ENCODE results near the gene WDR33. TPM values are rescaled to one million over a fixed set of nuclear protein-coding genes. Genes with fewer than 3 reads are reported as not detected.
A peak's percentile ranks its signal among the peaks of the same experiment; 100 is the strongest.

WDR33 gene
- total RNA-seq, 2 donors from 2014 or later, result 16.1 to 16.8 TPM

DNA sequence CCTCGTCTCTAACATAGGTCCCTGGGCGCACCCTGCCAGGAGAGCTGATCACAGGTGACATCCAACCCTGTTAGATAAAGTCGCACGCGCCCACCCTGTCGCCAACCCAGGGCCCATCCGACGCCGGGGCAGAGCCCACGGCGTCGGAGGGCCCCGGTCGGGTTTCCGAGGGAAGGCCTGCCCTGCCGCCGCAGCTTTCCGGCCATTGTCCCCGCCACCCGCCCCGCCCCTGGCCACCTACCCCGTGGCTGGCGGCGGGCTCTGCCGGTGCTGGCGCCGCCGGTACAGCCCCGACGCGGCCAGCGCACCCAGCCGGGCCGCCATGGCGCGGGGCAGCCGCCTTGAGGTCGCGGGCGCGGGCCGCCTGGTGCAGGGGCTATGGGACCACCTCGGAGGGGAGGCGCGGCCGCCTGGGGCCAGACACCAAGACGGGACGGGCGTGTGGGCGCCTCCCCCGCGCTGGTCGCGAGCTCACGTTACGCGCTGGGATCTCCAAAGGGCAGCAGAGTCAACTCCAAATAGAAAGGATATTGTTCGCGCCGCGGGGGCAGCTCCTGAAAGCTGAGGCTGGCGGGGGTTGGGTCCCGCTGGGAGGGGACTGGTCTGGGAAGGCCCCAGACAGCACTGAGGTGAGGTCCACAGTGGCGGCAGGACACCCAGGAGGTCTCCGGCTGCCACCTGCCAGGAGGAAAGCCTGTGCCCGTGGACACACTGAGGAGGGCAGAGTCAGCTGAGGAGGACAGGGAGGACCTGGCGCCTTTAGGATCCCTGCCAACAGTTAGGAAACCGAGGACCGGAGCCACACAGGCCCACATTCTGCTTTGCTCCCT lies 146.7 kb downstream of the WDR33 start:
- H3K4me1 ChIP-seq, result peaks cover 0 to 88% of the 10 kb centered on the region in 2 donors
- peak overlapping the region; percentile 82 to 88 for H3K27ac ChIP-seq
- TF ChIP-seq, protein P1, sequence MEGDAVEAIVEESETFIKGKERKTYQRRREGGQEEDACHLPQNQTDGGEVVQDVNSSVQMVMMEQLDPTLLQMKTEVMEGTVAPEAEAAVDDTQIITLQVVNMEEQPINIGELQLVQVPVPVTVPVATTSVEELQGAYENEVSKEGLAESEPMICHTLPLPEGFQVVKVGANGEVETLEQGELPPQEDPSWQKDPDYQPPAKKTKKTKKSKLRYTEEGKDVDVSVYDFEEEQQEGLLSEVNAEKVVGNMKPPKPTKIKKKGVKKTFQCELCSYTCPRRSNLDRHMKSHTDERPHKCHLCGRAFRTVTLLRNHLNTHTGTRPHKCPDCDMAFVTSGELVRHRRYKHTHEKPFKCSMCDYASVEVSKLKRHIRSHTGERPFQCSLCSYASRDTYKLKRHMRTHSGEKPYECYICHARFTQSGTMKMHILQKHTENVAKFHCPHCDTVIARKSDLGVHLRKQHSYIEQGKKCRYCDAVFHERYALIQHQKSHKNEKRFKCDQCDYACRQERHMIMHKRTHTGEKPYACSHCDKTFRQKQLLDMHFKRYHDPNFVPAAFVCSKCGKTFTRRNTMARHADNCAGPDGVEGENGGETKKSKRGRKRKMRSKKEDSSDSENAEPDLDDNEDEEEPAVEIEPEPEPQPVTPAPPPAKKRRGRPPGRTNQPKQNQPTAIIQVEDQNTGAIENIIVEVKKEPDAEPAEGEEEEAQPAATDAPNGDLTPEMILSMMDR (IDR thresholded peaks at IDR 0.05), result no peak
- DNase-seq (ENCODE audit: low spot score), result no peak
- H3K4me3 ChIP-seq, result peak overlapping the region; percentile 24 to 40
- H3K9me3 ChIP-seq, result peaks cover 0 to 3% of the 10 kb centered on the region in 2 donors
- peaks cover 14% of the 10 kb centered on the region for H3K36me3 ChIP-seq
- H3K27me3 ChIP-seq, result no peaks in the 10 kb centered on the region

DNA sequence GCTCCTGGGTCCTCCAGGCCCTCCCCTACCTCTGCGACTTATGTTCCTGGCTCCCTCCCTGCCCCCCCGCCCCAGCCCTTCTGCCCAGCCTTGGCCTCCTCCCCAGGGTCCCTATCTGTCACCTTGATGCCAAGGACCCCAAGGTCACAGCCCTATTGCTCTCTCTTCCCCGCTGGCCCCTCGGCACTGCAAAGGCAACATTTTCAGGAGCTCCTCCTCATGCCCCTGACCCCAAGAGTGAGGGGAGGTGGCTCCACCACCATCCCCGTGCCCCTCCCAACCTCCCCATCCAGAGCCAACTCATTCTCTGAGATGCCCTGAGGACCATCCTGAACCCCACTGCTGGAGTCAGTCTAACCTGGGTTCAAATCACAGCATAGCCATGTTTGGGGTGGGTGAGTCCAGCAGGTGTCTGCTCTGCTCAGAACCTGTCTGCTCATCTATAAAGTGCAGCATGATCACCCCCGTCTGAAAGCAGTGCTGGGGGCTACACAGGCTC lies 147.4 kb downstream of the WDR33 start:
- Histone ChIP-seq H3K4me1 (peaks cover 0 to 88% of the 10 kb centered on the region in 2 donors), H3K4me3 (peak overlapping the region; percentile 24 to 40), H3K36me3 (peaks cover 14% of the 10 kb centered on the region), H3K9me3 (peaks cover 0 to 3% of the 10 kb centered on the region in 2 donors), H3K27ac (peak overlapping the region; percentile 82 to 88), H3K27me3 (no peaks in the 10 kb centered on the region)
- TF ChIP-seq, protein P1 (IDR thresholded peaks at IDR 0.05), result no peak
- DNase-seq (ENCODE audit: low spot score), result no peak

DNA sequence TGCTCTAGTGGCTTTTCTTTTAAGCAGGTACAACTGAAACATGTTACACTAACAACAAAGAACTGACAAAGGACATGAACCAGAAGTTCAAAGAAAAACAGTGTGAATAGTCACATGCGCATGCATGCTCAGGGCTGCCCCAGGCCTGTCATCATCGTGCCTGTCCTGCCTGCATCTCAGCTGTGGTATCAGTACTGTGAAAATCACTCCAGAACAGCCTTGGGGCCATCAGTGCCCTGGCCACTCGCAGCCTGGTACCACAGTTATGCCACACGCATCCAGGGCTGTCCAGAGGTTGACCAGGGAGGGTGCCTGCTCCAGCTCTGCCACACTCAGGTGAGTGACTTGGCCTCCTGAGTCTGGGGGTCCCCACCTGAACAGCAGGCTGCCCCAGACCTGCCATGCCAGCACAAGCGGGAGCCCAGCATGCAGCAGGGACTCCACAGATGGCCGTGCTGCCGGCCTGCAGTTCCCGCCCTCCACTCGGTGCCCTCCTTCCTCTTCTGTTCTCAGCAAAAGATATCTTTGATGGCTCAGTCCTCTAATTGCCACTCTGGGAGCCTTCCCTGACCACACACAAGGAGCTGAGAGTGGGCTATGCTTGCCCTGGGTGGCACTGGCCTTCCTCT lies 147.9 kb downstream of the WDR33 start:
- peaks cover 0 to 94% of the 10 kb centered on the region in 2 donors for H3K4me1 ChIP-seq
- peak overlapping the region; percentile 82 to 88 for H3K27ac ChIP-seq
- peak overlapping the region in 1 of 2 donors; percentile 40 for H3K4me3 ChIP-seq
- TF ChIP-seq, protein P1 (IDR thresholded peaks at IDR 0.05), result no peak
- H3K9me3 ChIP-seq, result peaks cover 0 to 1% of the 10 kb centered on the region in 2 donors
- no peak for DNase-seq (ENCODE audit: low spot score)
- H3K27me3 ChIP-seq, result no peaks in the 10 kb centered on the region
- peaks cover 16% of the 10 kb centered on the region for H3K36me3 ChIP-seq

DNA sequence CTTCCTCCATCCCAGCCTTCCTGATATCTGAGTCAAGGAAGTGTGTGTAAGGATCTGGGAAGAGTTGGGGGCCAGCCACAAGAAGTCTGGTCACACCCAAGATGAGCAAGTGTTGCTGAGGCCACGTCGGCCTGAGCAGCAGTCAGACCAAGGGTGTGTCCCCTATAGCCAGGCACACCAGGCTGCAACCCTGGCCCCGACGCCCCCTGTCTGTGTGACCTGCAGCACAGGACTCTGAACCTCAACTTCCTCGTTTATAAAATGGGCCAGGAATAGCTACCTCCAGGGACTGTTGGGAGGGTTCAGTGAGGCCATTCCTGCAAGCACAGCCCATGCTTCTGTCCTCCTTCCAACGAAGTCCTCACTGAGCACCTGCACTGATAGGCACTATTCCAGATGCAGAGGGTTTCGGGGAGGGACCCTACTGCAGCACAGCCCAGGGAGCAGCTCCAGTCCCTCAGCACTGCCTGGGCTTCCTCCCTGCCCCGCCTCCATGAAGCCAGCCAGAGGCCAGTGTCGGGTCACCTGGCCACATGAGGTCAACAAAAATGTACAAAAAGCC lies 148.9 kb downstream of the WDR33 start:
- Histone ChIP-seq H3K36me3 (peaks cover 26% of the 10 kb centered on the region), H3K27ac (peak overlapping the region; percentile 82 to 88), H3K4me1 (peaks cover 0 to 97% of the 10 kb centered on the region in 2 donors), H3K4me3 (no peak overlapping the region), H3K27me3 (no peaks in the 10 kb centered on the region), H3K9me3 (no peaks in the 10 kb centered on the region)
- no peak for DNase-seq (ENCODE audit: low spot score)
- TF ChIP-seq, protein P1 (IDR thresholded peaks at IDR 0.05), result peak in 1 of 2 donors; percentile 25

DNA sequence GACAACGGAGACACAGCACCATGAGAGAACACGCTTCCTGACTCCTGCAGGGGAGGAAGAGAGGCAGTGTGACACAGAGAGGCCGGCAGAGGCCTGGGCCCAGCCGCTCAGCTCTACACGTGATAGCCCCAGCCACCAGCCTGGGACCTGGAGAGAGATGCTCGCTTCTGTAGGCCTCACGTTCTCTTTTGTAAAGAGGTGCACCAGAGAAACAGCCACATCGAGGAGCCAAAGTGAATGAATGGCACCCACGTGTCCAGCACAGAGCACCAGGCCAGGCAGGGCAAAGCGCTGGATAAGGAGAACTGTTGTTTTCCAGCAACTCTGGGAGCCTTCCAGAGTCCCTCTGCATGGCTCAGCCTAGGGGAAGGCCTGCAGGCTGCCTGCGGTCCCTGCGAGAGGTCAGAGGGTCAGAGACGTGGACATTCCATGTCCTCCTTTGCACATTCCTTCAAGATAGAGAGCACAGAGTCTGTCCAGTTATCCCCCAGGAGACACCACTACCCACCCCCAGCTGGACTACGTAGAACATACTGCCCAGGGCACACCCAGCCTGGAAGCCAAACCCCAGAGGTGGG lies 149.8 kb downstream of the WDR33 start:
- Histone ChIP-seq H3K4me1 (peaks cover 0 to 97% of the 10 kb centered on the region in 2 donors), H3K9me3 (no peaks in the 10 kb centered on the region), H3K27me3 (no peaks in the 10 kb centered on the region), H3K4me3 (no peak overlapping the region), H3K27ac (peak overlapping the region; percentile 82 to 88), H3K36me3 (peaks cover 32% of the 10 kb centered on the region)
- no peak for DNase-seq (ENCODE audit: low spot score)
- TF ChIP-seq, protein P1 (IDR thresholded peaks at IDR 0.05), result no peak

All from right atrium auricular region (tissue), 2 donors.